Coronary artery (tissue), 2 donors: ENCODE measurements around the gene UAP1.

Experiments used
- DNase-seq: peaks from one replicate; pipeline ENCODE4 v3.0.0-alpha.2; 2017; ENCODE audit warnings: low spot score
- H3K27ac ChIP-seq, 2 donors: fragments of 200-600 bp; sonication (generic); one replicate each; pipeline ENCODE4 v1.5.1; 2016 to 2019
- H3K4me3 ChIP-seq: fragments of 200-600 bp; sonication (generic); 2 replicates; pipeline ENCODE4 v1.5.1; 2016; ENCODE audit warnings: mild to moderate bottlenecking, moderate library complexity
- TF ChIP-seq, protein P1 (sequence below): fragments of 200-600 bp; sonication (generic); IDR thresholded peaks from one replicate; pipeline ENCODE4 v1.5.1; 2019; ENCODE audit warnings: antibody characterized with exemption

Gene UAP1

GRCh38 chr1:162626761-162627160 is 65.2 kb downstream of the UAP1 start:
- TF ChIP-seq, protein P1, sequence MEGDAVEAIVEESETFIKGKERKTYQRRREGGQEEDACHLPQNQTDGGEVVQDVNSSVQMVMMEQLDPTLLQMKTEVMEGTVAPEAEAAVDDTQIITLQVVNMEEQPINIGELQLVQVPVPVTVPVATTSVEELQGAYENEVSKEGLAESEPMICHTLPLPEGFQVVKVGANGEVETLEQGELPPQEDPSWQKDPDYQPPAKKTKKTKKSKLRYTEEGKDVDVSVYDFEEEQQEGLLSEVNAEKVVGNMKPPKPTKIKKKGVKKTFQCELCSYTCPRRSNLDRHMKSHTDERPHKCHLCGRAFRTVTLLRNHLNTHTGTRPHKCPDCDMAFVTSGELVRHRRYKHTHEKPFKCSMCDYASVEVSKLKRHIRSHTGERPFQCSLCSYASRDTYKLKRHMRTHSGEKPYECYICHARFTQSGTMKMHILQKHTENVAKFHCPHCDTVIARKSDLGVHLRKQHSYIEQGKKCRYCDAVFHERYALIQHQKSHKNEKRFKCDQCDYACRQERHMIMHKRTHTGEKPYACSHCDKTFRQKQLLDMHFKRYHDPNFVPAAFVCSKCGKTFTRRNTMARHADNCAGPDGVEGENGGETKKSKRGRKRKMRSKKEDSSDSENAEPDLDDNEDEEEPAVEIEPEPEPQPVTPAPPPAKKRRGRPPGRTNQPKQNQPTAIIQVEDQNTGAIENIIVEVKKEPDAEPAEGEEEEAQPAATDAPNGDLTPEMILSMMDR = no peak
- H3K4me3 ChIP-seq = peak overlapping the region; percentile 57
- peak overlapping the region; percentile 54 to 60 for H3K27ac ChIP-seq
- DNase-seq = no peak

DNA sequence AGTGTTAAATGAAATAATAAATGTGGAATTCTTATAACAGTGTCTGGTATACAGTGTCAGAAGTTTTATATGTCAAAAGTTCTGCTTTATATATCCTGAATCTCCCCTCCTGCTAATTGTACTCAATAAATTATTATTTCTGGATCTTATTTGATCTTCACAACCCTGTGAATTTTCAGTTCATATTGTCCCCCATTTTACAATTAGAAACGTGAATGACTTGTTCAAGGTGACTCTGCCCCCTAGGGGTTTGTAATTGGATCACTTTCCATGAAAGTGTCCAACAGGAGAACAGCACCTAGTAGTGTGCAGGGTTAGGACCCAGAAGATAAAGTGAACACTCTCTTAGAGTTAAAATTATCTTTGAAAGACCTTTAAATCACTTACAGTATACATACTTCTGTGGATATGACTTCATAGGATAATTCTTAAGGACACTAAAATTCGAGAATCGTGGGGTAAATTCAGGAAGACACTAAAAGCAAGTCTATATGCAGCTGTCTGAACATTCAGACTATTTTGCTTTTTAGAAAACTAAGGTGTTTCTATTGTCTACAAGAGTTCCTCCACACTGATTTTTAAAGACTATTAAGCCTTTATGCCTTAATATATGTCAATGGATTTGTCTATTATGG is 66.3 kb downstream of the UAP1 start:
- DNase-seq = no peak
- TF ChIP-seq, protein P1 = no peak
- H3K27ac ChIP-seq = no peak overlapping the region

DNA sequence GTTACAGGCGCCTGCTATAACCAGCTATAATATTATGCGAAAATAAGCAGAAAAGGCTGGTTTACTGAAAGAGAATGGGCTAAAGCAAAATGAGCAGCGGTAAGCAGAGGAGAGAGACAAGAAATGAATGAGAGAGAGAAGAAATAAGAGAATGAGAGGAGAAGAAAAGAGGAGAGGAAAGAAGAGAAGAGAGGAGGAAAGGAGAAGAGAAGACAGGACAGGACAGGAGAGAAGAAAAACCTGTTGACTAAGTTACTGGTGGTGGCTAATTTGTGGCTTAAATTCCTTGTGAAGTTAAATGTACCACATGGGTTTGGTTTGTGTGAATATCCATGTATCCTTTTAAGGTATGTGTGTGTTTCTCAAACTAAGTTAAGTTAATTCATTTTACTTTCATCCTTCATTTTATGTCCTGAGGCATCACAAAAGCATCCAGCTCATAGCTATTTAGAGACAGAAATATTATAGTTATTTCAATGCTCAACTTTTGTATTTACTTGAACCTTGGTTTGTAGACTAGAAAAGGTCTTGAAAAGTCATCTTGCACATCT is 67.6 kb downstream of the UAP1 start:
- no peak overlapping the region for H3K27ac ChIP-seq
- no peak for DNase-seq
- no peak overlapping the region for H3K4me3 ChIP-seq
- TF ChIP-seq, protein P1 = no peak

More for the DNA sequence above, 66.3 kb downstream of the UAP1 start:
- H3K4me3 ChIP-seq = no peak overlapping the region

DNA sequence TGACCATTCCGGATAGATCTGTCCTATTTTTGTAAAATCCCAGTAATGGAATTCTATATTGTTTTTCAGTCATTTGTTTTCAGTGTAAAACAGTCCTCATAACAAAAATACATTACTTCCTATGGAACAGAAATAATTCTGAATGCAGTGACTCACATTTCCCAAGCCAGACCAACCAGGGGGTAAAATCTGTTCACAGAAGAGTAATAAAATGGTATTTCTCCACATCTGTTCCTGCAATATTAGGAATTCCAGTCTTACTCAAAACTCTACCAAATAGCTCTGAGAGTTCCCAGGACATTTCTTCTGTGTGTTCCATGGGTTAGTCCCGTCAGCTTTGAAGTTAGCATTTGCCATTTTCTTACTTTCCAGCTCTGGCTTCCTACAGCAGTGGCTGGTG is 68.1 kb downstream of the UAP1 start:
- no peak for DNase-seq
- no peak overlapping the region for H3K4me3 ChIP-seq
- peak overlapping the region in 1 of 2 donors; percentile 86 for H3K27ac ChIP-seq
- TF ChIP-seq, protein P1 = no peak

GRCh38 chr1:162631546-162632191 is 70.1 kb downstream of the UAP1 start:
- Histone ChIP-seq H3K4me3 (peak overlapping the region; percentile 70), H3K27ac (peak overlapping the region; percentile 86 to 88)
- TF ChIP-seq, protein P1 = no peak
- DNase-seq = no peak

DNA sequence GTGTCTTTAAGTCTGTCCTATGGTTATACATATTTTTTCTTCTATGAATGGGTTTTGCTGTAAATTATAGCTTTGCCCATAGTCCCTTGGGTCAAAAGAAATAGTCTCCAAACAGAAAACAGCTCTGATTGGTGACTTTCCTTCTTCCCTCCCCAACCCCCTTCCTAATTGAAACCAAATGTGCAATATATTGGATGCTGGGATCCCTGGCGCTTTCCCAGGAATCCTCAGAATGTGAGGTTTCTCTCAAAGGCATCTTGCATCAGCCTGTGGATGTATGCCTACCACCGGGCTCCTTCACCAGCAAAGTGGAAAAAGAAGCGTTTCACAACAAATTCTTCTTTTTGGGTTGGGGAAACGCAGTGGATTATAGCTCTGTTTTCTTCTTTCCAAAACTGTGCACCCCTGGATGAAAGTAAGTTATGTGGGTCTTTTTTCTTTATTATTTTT is 70.7 kb downstream of the UAP1 start, which contains the start of gene DDR2:
Gene DDR2, plus strand, starts transcription at position 248 of the 450 bp plus-strand sequence. CDS start 86,600 bp downstream, outside the sequence.
- DNase-seq = no peak
- peak within 1 kb of the TSS; percentile 70 for H3K4me3 ChIP-seq
- TF ChIP-seq, protein P1 = no peak
- peak within 1 kb of the TSS; percentile 86 to 88 for H3K27ac ChIP-seq
